GM19099 (cell line): Measurements from ENCODE around the gene RNF44.

Source experiments
- POLR2A ChIP-seq: IDR thresholded peaks from 3 replicates; pipeline ENCODE4 v1.6.1; 2011; ENCODE audit warnings: low read depth; ENCODE audit not compliant: insufficient read length; ENCODE audit errors: extremely low read depth

Gene RNF44

DNA sequence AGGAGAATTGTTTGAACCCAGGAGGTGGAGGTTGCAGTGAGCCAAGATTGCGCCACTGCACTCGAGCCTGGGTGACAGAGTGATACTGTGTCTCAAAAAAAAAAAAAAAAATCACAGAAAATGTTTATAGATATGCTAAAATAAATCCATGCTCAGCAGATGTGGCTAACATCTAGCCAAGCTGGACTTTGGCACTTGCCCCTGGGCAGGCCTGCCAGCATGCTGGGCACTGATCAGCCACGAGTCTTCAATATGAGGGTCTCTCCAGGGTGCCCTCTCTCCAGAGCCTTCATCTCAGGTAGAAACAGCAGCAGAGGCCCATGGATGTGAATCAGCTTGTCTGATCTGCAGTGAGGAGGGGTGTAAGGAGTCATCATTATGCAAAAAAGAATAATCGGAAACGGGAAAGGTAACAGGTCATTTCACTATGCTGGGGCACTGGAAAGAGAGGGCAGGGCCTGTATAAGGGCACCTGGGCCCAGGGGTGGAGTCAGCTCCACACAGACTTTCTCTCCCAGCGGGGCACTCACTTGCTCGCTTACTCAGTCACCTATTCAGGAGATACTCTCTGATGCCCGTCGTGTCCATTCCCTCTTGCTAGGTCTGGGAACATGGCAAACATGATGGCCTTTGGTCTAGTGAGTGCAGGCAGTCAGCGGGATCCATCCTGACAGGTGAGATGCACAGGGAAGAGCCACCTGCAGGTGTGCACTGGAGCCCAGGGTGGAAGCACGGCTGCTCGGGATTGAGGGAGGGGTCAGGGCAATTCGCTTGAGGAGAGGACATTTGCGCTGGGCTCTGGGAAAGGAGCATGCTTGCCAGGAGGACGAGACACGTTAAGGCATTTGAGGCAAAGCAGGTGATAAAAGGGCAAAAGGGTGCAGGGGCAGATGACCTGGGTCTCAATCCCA, 17.1 kb downstream of the RNF44 start:
- no peak for TF ChIP-seq POLR2A

DNA sequence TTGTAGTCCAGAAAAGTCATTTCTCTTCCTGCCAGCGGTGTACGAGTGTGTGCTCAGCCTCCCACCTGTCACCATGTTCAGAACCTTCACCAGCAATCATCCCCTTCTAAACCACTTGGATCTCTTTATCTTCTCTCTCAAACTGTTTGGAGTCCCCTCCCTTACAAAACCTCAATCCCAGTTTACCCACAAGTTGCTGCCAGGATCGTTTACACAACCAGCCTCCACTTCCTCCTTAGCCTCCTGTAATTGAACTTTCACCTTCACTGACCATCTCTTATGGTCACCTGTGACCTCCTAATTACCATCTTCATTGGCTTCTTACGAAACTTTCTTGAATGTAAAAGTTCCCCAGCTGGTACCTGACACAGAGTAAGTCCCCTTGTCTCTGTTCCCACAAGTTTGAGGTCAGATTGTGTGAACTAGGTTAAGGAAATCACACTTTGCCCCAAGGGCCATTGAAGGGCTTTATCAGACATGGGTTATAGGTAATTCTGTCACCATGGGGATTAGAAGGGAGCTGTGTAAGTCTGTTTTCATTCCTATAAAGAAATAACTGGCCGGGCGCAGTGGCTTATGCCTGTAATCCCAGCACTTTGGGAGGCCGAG, 20.0 kb downstream of the RNF44 start:
- TF ChIP-seq POLR2A, result no peak

DNA sequence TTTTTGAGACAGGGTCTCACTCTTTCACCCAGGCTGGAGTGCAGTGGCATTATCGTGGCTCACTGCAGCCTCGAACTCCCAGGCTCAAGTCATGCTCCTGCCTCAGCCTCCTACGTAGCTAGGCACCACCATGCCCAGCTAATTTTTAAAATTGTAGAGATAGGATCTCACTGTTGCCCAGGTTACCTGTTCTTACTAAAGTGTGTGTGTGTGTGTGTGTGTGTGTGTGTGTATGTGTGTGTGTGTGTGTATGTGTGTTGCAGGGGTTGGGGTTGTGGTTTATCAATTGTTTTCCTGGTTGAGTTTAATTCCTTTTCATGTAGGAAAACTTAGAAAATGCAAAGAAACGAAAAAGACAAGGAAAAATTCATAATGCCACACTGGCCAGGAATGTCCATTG, 21.8 kb downstream of the RNF44 start:
- TF ChIP-seq POLR2A, result no peak

DNA sequence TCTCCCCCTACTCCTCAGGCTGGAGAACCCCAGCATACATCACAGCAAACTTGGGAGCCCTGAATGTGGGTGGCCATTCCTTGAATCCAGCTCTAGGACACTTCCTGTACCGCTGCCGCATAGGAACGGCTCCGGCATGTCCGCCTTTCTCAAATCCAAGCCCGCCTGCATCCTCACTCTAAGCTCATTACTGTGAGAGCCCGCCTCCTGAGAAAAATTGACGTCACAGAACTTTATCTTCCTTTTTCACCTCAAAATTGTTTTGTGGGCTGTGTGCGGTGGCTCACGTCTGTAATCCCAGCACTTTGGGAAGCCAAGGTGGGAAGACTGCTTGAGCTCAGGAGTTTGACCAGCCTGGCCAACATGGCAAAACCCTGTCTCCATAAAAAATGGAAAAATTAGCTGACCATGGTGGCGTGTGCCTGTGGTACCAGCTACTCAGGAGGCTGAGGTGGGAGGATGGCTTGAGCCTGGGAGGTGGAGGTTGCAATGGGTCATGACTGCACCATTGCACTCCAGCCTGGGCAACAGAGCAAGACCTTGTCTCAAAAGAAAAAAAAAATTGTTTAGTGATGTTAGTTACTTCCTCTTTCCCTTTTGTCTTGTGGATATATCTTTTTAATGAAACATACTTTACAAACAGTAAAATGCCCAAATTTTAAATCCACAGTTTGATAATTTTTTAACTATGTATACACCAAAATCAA, 22.8 kb downstream of the RNF44 start:
- no peak for TF ChIP-seq POLR2A

DNA sequence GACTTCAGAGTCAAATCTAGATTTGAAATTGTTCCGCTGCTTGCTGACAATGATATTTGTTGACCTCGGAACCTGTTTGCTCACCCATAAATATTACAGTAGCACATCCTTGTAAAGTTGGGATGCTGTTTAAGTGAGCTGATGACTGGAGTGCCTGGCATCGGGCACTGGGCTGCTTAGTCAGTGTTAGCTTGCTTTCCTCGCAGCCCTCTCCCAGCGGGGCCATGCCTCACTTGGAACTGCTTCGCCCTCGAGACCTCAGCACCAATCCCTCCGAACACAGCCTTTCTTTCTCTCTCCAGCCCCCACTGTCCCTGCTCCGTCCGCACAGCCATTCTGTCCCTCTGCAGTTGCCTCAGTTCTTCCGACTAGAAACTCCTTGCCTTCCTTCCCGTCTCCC, 23.4 kb downstream of the RNF44 start:
- no peak for TF ChIP-seq POLR2A

DNA sequence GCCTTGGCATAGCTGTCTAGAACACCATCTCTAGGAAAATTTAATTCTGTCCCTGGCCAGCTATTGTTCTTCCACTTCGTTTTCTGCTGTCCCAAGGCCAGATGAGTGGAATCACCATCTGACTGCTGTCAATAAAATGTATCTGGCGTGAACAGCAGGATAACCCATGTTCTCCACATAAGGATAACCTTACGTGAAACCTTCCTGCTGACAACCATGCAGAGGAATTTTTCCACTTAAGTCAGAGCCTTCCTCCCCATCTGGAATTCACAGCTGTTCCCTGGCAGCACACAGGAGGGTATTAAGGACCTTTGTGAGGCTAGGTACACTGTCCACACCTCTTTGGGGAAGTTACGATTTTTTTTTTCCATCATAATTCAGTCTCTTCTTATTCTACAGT, 28.6 kb downstream of the RNF44 start:
- TF ChIP-seq POLR2A, result no peak

DNA sequence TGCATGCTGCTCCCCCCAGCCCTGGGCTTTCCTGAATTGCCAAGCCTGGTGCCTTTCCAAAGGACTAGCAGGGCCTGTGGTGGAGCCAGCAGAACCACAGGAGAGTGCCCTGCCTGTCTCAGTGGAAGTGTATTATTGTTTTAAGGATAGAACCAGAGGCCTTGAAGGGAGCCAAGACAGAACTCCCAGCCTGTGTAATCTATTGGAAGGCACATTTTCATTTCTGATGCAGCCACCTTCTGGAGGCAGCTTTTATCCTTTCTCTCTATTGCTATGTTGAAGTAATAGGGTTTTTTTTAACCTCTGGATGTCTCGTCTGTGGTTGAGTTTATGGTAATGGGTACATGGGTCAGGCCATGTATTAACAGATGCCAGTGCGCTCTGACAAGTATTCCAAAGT, 29.3 kb downstream of the RNF44 start:
- TF ChIP-seq POLR2A, result no peak

DNA sequence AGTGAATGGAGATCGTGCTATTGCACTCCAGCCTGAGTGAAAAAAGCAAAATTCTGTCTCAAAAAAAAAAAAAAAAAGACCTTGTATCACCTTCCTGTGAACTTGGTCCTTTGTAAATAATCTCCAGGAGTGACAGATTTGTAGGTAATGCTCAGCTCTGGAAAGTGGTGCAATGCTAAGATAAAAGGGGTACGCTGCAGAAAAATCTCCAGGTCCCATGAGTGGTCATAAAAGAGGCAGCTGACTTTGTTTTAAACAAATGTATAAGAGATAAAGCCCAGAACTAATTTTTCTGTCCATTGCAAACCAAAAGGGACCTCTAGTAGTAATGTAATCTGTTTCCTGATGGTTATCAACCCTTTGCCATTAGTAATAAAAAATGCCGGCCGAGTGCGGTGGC, 33.7 kb downstream of the RNF44 start:
- TF ChIP-seq POLR2A, result no peak

DNA sequence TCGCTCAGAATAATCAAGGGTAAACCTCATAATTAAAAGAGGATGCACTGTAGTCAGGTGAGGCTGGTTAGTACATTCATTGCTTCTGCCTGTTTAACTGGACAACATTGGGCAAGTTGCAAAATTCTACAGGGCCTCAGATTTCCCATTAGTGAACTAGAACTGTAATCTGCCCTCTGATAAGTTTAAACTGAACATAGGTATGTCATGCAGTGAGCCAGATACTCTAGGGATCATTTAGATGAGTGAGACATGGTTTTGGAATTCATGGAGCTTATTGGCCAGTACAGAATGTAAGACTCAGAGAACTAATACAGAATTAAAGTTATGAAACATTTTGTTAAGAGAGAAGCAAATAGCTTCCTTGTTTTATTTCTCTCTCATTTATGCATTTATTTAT, 35.9 kb downstream of the RNF44 start:
- no peak for TF ChIP-seq POLR2A

DNA sequence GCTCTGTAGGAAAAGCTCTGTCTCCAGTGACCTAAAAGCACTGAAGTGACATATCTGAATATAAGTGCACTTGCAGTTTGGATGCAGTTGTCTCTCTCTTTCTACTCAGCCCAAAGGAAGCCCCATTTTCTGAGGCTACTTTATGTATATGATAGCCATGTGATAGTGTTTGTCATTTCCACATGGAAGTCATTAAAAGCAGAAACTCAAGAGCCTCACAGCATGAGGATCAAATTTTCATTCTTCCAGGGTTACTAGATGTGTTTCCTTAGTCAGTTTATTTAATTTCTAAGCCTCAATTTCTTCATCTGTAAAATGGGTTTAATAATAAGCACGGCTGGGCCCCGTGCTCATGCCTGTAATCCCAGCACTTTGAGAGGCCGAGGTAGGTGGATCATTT, 36.7 kb downstream of the RNF44 start:
- no peak for TF ChIP-seq POLR2A

DNA sequence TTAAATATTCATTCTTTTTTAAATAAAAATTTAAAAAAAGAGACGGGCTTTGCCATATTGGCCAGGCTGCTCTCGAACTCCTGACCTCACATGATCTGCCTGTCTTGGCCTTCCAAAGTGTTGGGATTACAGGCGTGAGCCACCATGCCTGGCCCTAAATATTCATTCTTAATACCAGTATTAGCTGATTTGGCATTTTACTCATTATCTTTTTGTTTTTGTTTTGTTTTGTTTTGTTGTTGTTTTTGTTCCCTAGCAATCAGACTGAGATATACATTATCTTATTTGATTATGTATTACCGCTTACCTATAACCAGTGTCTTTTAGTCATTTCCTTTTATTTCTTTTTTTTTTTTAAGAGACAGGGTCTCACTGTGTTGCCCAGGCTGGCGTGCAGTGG, 37.9 kb downstream of the RNF44 start:
- no peak for TF ChIP-seq POLR2A

DNA sequence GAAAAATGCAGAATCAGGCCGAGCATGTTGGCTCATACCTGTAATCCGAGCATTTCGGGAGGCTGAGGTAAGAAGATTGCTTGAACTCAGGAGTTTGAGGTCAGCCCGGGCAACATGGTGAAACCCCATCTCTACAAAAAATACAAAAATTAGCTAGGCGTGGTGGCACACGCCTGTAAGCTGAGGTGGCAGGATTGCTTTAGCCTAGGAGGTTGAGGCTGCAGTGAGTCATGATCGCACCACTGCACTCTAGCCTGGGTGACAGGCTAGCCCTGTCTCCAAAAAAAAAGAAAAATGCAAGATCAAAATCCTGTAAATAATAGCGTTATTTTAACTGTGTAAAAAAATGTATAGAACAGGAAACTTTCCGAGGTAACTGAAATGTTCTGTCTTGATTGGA, 39.4 kb downstream of the RNF44 start:
- TF ChIP-seq POLR2A, result no peak

DNA sequence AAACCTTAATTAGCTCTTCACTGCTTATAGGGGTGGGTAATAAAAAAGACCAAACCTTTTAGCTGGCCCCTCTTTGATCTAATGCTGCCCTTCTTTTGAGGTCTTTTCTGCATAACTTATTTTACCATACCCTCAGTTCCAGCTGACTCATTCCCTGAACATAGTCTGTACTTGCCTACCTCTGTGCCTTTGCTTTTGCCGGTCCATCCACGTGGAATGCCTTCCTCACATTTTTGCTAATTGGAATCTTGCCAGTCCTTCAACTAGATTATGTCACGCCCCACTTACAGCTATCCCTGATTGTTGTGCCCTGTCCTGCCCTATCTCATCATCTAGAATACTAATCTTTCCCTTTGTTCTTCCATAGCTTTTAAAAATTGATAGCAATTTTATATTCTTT, 44.8 kb downstream of the RNF44 start:
- no peak for TF ChIP-seq POLR2A

DNA sequence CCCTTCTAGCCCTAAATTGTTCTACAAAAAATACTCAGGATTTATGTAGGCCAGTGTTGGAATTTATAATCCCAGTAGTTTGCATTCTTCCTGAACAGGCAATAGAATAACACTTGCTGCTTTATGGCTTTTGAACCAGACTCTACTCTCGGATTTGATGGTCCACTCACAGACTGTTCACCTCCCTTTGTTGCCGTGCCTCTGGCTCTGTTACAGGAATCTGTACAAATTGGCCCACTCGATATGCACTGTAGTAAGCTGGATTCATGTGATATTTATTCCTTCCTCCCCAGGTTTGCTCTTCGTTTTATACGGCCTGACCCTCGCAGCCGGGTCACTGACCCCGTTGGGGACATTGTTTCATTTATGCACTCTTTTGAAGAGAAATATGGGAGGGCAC, 45.3 kb downstream of the RNF44 start:
- no peak for TF ChIP-seq POLR2A

DNA sequence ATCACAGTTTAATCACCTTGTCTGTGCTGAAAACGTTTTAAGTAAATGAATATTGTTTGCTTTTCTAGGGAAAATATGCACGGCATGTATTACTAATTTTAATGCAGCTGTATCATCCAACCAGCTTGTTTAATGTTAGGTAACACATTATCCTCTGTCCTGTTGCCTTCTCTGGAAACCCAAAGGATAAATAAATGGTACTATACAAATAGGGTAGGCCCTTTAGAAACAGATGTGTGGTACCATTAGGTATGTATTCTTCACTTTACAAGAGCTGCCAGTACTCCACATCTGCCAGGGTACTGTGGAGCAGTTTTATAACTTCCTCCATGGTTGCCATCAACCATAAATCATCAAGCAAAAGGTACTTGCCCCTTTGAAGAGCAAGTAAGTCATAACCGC, 46.1 kb downstream of the RNF44 start:
- no peak for TF ChIP-seq POLR2A

DNA sequence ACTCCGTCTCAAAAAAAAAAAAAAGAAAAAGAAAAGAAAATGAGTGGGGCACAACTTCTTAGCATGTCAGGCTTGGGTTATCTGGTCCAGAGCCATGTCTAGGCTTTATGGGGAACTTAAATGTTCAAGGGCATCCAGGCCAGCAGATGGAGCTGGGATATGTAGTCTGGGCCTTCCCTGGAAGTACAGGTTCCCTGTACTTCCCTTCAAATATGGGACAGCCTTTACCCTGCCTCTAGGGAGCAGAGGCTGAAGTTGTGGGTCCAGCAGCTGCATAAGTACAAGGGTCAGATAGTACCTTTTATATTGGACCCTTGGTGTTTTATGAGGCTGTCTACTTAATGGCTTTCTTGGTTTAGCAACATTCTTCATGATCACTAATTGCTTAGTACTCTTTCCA, 46.9 kb downstream of the RNF44 start:
- TF ChIP-seq POLR2A, result no peak

DNA sequence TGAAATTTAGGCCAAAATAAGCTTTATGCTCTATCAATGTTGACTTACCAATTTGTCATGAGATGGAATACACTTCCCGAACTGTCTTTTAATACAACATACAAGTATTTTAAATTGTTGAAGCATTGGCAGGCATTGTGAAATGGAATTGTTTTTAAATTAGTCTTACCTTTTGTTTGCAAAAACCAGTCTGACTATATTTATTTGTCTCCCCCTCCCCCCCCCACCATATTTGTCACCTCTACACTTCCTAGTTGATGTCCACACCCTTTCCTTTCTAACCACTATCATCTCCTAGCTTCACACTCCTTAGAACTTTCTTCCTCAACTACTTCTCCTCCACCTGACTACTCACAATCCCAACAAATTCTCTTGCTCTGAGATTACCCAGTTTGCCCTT, 48.1 kb downstream of the RNF44 start:
- no peak for TF ChIP-seq POLR2A
